Skeletal muscle satellite cell (primary cell): ENCODE measurements around the gene ZEB1.
"Not testable (repeated sequence)": the region's sequence is repeated elsewhere in the genome, so short reads cannot be mapped to it uniquely, and the experiment has no call there.

Experiments
- H3K27me3 ChIP-seq: 2 replicates; pipeline ENCODE4 v1.7.0; 2013; ENCODE audit warnings: low read length; ENCODE audit not compliant: control insufficient read depth, insufficient read depth
- H3K36me3 ChIP-seq: 2 replicates; pipeline ENCODE4 v1.7.0; 2013; ENCODE audit warnings: mild to moderate bottlenecking, control low read depth, low read length; ENCODE audit not compliant: insufficient read depth
- H3K4me1 ChIP-seq: 2 replicates; pipeline ENCODE4 v1.7.0; 2013; ENCODE audit warnings: low read length; ENCODE audit not compliant: control insufficient read depth, insufficient read depth
- H3K4me2 ChIP-seq: 2 replicates; pipeline ENCODE4 v1.7.0; 2013; ENCODE audit warnings: mild to moderate bottlenecking, low read length
- H3K4me3 ChIP-seq: 2 replicates; pipeline ENCODE4 v1.7.0; 2013; ENCODE audit warnings: low read length
- H3K9ac ChIP-seq: 2 replicates; pipeline ENCODE4 v1.7.0; 2013; ENCODE audit warnings: mild to moderate bottlenecking, low read depth, low read length, moderate library complexity
- H3K9me3 ChIP-seq: replicated peaks from 2 replicates; pipeline ENCODE4 v1.7.0; 2013; ENCODE audit warnings: mild to moderate bottlenecking, control low read depth, low read length

ZEB1 gene

DNA sequence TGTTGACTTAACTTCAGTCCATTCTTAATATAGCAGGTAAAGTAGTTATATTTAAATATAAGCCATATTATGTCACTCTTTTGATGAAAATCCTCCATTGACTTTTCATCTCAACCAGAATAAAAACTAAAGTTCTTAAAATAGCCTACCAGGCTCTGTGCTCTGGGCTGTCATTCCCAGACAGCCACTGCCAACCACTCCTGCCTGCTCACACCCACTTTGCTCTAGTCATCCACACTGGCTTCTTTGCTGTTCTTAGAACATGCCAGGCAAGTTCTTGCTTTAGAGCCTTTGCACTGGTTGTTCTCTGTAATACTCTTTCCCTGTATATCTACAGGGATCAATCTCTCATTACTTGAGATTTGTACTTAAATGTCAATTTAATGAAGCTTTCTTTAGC lies 80.6 kb downstream of the ZEB1 start:
- H3K4me3 ChIP-seq: no peak overlapping the region
- peaks cover 38% of the 10 kb centered on the region for H3K4me1 ChIP-seq
- no peak overlapping the region for H3K4me2 ChIP-seq
- H3K27me3 ChIP-seq: no peaks in the 10 kb centered on the region
- H3K36me3 ChIP-seq: no peaks in the 10 kb centered on the region
- no peak overlapping the region for H3K9ac ChIP-seq
- H3K9me3 ChIP-seq: no peaks in the 10 kb centered on the region

GRCh38 chr10:31401287-31401686 lies 82.3 kb downstream of the ZEB1 start:
- Histone ChIP-seq H3K9ac (no peak overlapping the region), H3K4me1 (peaks cover 31% of the 10 kb centered on the region)

DNA sequence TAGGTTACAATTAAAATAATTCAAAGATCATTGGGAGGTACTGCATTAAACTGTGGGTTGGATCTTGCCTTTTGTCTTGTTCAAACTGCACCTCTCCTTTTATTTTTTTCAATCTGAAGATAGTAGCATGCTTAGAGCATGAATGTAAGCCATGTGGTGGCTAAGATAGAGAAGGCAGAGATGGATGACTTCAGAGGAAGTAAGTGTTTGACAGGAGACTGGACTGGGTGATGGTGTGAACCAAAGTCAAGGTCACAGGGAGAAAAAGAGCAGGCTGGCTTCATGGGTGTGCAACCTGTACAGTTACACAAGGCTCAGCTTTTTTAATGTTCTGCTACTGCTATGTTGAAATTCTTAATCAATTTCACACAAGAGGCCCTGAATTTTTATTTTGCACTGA lies 85.6 kb downstream of the ZEB1 start:
- no peak overlapping the region for H3K9ac ChIP-seq
- no peak overlapping the region for H3K4me2 ChIP-seq
- H3K9me3 ChIP-seq: no peaks in the 10 kb centered on the region
- no peak overlapping the region for H3K4me3 ChIP-seq
- no peaks in the 10 kb centered on the region for H3K36me3 ChIP-seq
- H3K27me3 ChIP-seq: no peaks in the 10 kb centered on the region
- peaks cover 24% of the 10 kb centered on the region for H3K4me1 ChIP-seq

More at GRCh38 chr10:31401287-31401686, 82.3 kb downstream of the ZEB1 start:
- no peak overlapping the region for H3K4me2 ChIP-seq
- H3K36me3 ChIP-seq: no peaks in the 10 kb centered on the region
- no peak overlapping the region for H3K4me3 ChIP-seq
- no peaks in the 10 kb centered on the region for H3K9me3 ChIP-seq
- H3K27me3 ChIP-seq: no peaks in the 10 kb centered on the region

- not testable (repeated sequence) for H3K9me3 ChIP-seq, H3K4me3 ChIP-seq, H3K27me3 ChIP-seq, H3K36me3 ChIP-seq, H3K9ac ChIP-seq, H3K4me2 ChIP-seq
- peaks cover 20% of the 10 kb centered on the region for H3K4me1 ChIP-seq
Observed at GRCh38 chr10:31405829-31406228, 86.8 kb downstream of the ZEB1 start.

DNA sequence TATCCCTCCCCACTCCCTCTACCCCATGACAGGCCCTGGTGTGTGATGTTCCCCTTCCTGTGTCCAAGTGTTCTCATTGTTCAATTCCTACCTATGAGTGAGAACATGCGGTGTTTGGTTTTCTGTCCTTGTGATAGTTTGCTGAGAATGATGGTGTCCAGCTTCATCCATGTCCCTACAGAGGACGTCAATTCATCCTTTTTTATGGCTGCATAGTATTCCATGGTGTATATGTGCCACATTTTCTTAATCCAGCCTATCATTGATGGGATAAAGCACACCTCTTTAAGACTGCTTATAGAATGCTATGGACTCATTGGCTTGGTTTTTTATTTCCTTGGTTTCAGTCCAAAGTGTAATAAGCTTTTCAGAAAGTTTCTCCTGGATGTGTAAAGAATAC lies 93.4 kb downstream of the ZEB1 start:
- H3K4me1 ChIP-seq, H3K9ac ChIP-seq, H3K4me3 ChIP-seq, H3K9me3 ChIP-seq, H3K36me3 ChIP-seq, H3K27me3 ChIP-seq, H3K4me2 ChIP-seq: not testable (repeated sequence)

- no peak overlapping the region for H3K4me2 ChIP-seq
- no peak overlapping the region for H3K4me3 ChIP-seq
- H3K4me1 ChIP-seq: no peaks in the 10 kb centered on the region
- no peaks in the 10 kb centered on the region for H3K27me3 ChIP-seq
- no peak overlapping the region for H3K9ac ChIP-seq
- no peaks in the 10 kb centered on the region for H3K9me3 ChIP-seq
- H3K36me3 ChIP-seq: peaks cover 6% of the 10 kb centered on the region
Observed at GRCh38 chr10:31413325-31413724, 94.3 kb downstream of the ZEB1 start.

DNA sequence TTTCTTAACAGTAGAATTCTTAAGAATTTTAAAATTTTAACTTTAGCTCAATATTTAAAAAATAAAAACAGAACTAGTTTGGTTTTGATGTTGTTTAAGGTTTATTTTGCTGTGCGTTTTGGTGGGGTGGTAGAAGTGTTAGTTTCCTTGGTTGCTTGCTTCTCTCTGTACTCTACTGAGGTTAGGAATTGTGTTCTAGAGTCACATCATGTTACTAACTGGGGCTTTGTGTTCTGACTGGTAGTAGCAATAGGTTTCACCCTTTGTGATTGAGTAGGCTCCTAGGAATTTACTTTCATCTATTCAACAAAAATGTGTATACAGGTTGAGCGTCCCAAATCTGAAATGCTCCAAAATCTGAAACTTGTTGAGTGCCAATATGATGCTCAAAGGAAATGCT lies 99.5 kb downstream of the ZEB1 start:
- Histone ChIP-seq H3K27me3 (no peaks in the 10 kb centered on the region), H3K4me2 (no peak overlapping the region), H3K36me3 (no peaks in the 10 kb centered on the region)

DNA sequence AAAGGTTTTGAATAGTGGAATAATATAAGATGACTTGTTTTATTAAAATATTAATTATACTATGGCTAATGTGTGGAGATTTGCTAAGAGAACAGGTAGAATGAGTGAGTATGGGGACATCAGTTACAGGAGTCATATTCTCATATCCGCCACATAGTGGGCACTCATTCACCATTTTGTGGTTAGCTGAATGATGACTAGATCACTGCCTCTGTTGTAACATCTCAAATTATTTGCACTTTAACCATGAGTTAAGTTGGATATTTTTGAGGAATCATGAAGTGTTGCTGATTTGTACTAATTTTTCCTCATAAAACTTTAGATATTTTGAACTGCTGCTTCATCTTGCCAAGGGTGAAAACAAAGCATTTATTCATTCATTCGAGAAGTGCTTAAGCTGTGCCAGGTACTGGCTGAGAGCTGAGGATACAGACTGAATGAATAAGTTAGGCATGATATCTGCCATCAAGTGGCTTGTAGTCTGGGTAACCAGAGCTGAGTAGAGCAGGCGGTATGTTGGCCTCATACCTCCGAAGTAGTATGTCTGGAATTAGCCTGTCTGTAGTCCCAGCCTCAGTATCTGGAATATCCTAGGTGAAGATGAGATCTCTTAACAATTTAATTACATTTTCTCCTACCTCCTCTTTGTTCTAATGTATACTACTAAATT lies 100.5 kb downstream of the ZEB1 start:
- H3K4me3 ChIP-seq: no peak overlapping the region

More for the DNA sequence above, 99.5 kb downstream of the ZEB1 start:
- Histone ChIP-seq H3K4me1 (peaks cover 22% of the 10 kb centered on the region), H3K9me3 (no peaks in the 10 kb centered on the region), H3K4me3 (no peak overlapping the region), H3K9ac (no peak overlapping the region)

DNA sequence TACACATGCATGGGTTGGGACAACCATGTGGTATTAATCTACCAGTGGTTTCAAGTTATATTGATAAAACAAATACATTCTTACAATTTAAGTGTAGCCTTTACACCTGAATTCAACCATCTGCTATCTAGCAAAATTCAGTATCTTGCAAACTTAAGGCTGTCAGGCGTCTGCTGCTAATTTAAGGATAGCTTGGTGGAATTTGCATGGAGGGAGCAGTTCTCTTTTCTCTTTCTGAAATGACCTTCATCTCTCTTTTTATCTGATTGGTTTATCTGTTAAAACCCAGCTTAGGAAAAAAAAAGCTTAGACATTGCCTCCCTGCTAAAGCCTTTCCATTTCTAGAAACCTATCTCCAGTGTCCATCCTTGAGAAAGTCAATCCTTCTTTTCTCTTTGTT lies 102.3 kb downstream of the ZEB1 start:
- no peak overlapping the region for H3K4me3 ChIP-seq
- H3K4me1 ChIP-seq: peaks cover 41% of the 10 kb centered on the region
- H3K4me2 ChIP-seq: no peak overlapping the region
- no peaks in the 10 kb centered on the region for H3K27me3 ChIP-seq
- no peaks in the 10 kb centered on the region for H3K9me3 ChIP-seq
- no peaks in the 10 kb centered on the region for H3K36me3 ChIP-seq
- H3K9ac ChIP-seq: no peak overlapping the region

More for the DNA sequence above, 100.5 kb downstream of the ZEB1 start:
- no peaks in the 10 kb centered on the region for H3K27me3 ChIP-seq
- H3K4me2 ChIP-seq: peak overlapping the region; percentile 4
- no peaks in the 10 kb centered on the region for H3K9me3 ChIP-seq
- no peak overlapping the region for H3K9ac ChIP-seq
- no peaks in the 10 kb centered on the region for H3K36me3 ChIP-seq
- peaks cover 24% of the 10 kb centered on the region for H3K4me1 ChIP-seq

- Histone ChIP-seq H3K4me1 (peaks cover 50% of the 10 kb centered on the region), H3K27me3 (no peaks in the 10 kb centered on the region), H3K4me3 (no peak overlapping the region), H3K4me2 (no peak overlapping the region), H3K36me3 (no peaks in the 10 kb centered on the region), H3K9ac (no peak overlapping the region), H3K9me3 (no peaks in the 10 kb centered on the region)
Observed at GRCh38 chr10:31422634-31423033, 103.6 kb downstream of the ZEB1 start.

- Histone ChIP-seq H3K4me1 (peaks cover 45% of the 10 kb centered on the region), H3K4me2 (no peak overlapping the region), H3K9me3 (no peaks in the 10 kb centered on the region), H3K9ac (no peak overlapping the region), H3K4me3 (no peak overlapping the region), H3K27me3 (no peaks in the 10 kb centered on the region), H3K36me3 (no peaks in the 10 kb centered on the region)
Observed at GRCh38 chr10:31424473-31424872, 105.5 kb downstream of the ZEB1 start.

GRCh38 chr10:31426401-31426800 lies 107.4 kb downstream of the ZEB1 start:
- no peaks in the 10 kb centered on the region for H3K36me3 ChIP-seq
- no peaks in the 10 kb centered on the region for H3K27me3 ChIP-seq
- H3K9ac ChIP-seq: no peak overlapping the region
- no peaks in the 10 kb centered on the region for H3K9me3 ChIP-seq
- peaks cover 28% of the 10 kb centered on the region for H3K4me1 ChIP-seq
- H3K4me2 ChIP-seq: peak overlapping the region; percentile 55
- peak overlapping the region; percentile 21 for H3K4me3 ChIP-seq
